ENCODE data around the gene BTN3A1.

DNA sequence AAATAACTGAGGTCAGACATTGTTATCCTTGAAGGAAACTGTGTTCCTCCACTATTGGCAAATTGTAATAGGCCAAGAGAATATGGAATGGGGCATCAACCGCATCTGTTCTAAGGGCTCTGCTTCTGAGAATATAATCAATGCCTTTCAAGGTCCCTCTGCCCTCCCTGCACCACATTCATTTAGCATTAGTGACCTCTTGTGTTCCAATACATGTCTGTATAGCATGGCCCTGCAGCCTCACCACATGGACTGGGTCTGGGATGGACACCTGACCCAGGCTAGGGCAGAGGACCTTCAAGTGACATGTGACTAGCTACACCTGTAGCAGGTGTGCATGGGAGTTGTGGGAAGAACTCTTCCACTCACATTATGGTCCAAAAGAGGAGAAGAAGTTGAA lies 14.2 kb downstream of the BTN3A1 start:
- TF ChIP-seq TAF1 (IDR thresholded peaks at IDR 0.05; ENCODE audit: borderline replicate concordance, low read depth, low read length): no peak
- no peak for TF ChIP-seq POLR2AphosphoS5 (IDR thresholded peaks at IDR 0.05; ENCODE audit: low read depth, low read length)
- TF ChIP-seq POLR2A (IDR thresholded peaks at IDR 0.05; ENCODE audit: low read depth, low read length): no peak
